Measurements from ENCODE around the gene ARSJ. TPM values are rescaled to one million over a fixed set of nuclear protein-coding genes. Genes with fewer than 3 reads are reported as not detected.

Gene ARSJ
- total and polyA plus RNA-seq, 2 experiments from 2014 or later = 0.30 TPM; not detected in 1

GRCh38 chr4:113955948-113956347, 23.5 kb downstream of the ARSJ start:
- H3K36me3 ChIP-seq = no peaks in the 10 kb centered on the region
- H3K27me3 ChIP-seq = peaks cover 35% of the 10 kb centered on the region
- no peaks in the 10 kb centered on the region for H3K9me3 ChIP-seq (ENCODE audit: low read depth)
- TF ChIP-seq CTCF (IDR thresholded peaks at IDR 0.05; ENCODE audit: low read depth, low read length) = no peak
- peaks cover 6% of the 10 kb centered on the region for H3K4me1 ChIP-seq (ENCODE audit: low read depth)
- no peak overlapping the region for H3K27ac ChIP-seq
- no peak for DNase-seq (ENCODE audit: low read depth in 1 of 2, low spot score in 1 of 2)
- no peak overlapping the region for H3K4me3 ChIP-seq

- Histone ChIP-seq H3K4me1 (ENCODE audit: low read depth) (peaks cover 11% of the 10 kb centered on the region), H3K9me3 (ENCODE audit: low read depth) (no peaks in the 10 kb centered on the region), H3K27me3 (peaks cover 35% of the 10 kb centered on the region), H3K27ac (no peak overlapping the region), H3K36me3 (no peaks in the 10 kb centered on the region), H3K4me3 (no peak overlapping the region)
- no peak for TF ChIP-seq CTCF (IDR thresholded peaks at IDR 0.05; ENCODE audit: low read depth, low read length)
- DNase-seq (ENCODE audit: low read depth in 1 of 2, low spot score in 1 of 2) = no peak
Measured at GRCh38 chr4:113955411-113955810, 24.0 kb downstream of the ARSJ start.

- no peak for TF ChIP-seq CTCF (IDR thresholded peaks at IDR 0.05; ENCODE audit: low read depth, low read length)
- Histone ChIP-seq H3K36me3 (no peaks in the 10 kb centered on the region), H3K9me3 (ENCODE audit: low read depth) (no peaks in the 10 kb centered on the region), H3K4me1 (ENCODE audit: low read depth) (peaks cover 12% of the 10 kb centered on the region), H3K27me3 (peaks cover 45% of the 10 kb centered on the region), H3K4me3 (no peak overlapping the region), H3K27ac (no peak overlapping the region)
- no peak for DNase-seq (ENCODE audit: low read depth in 1 of 2, low spot score in 1 of 2)
Measured at GRCh38 chr4:113953888-113954287, 25.6 kb downstream of the ARSJ start.

- peak; percentile 71 for TF ChIP-seq CTCF (IDR thresholded peaks at IDR 0.05; ENCODE audit: low read depth, low read length)
Measured at GRCh38 chr4:113952452-113953029, 26.9 kb downstream of the ARSJ start.

GRCh38 chr4:113951263-113951662, 28.2 kb downstream of the ARSJ start:
- Histone ChIP-seq H3K4me3 (no peak overlapping the region), H3K9me3 (ENCODE audit: low read depth) (no peaks in the 10 kb centered on the region), H3K27ac (no peak overlapping the region), H3K36me3 (no peaks in the 10 kb centered on the region), H3K4me1 (ENCODE audit: low read depth) (peaks cover 12% of the 10 kb centered on the region), H3K27me3 (peaks cover 32% of the 10 kb centered on the region)
- DNase-seq (ENCODE audit: low read depth in 1 of 2, low spot score in 1 of 2) = peak; percentile 65 to 87
- TF ChIP-seq CTCF (IDR thresholded peaks at IDR 0.05; ENCODE audit: low read depth, low read length) = no peak

More at GRCh38 chr4:113952452-113953029, 26.9 kb downstream of the ARSJ start:
- no peak overlapping the region for H3K27ac ChIP-seq
- no peaks in the 10 kb centered on the region for H3K9me3 ChIP-seq (ENCODE audit: low read depth)
- peak; percentile 63 to 69 for DNase-seq (ENCODE audit: low read depth in 1 of 2, low spot score in 1 of 2)
- no peak overlapping the region for H3K4me3 ChIP-seq
- peaks cover 38% of the 10 kb centered on the region for H3K27me3 ChIP-seq
- peaks cover 12% of the 10 kb centered on the region for H3K4me1 ChIP-seq (ENCODE audit: low read depth)
- H3K36me3 ChIP-seq = no peaks in the 10 kb centered on the region
